GM21825 (cell line): ENCODE results near the gene AQP1.

ENCODE experiments used
- ATAC-seq: cut with Tn5 transposase; IDR thresholded peaks from one replicate; pipeline ENCODE4 v1.9.1; 2021; ENCODE audit warnings: mild to moderate bottlenecking, moderate library complexity; ENCODE audit not compliant: unreplicated experiment

AQP1 gene

GRCh38 chr7:30971440-30971839 is 59.8 kb downstream of the AQP1 start:
- no peak for ATAC-seq

- no peak for ATAC-seq
Measured at GRCh38 chr7:30971840-30972563, 60.3 kb downstream of the AQP1 start.

- ATAC-seq: no peak
Measured at GRCh38 chr7:30973292-30973691, 61.6 kb downstream of the AQP1 start.

GRCh38 chr7:30973791-30974604 is 62.3 kb downstream of the AQP1 start:
- ATAC-seq: no peak

GRCh38 chr7:30974605-30975255 is 63.1 kb downstream of the AQP1 start:
- peak; percentile 94 for ATAC-seq
